VCaP (cell line): ENCODE measurements around the gene FAM53B.

ENCODE experiments used
- H3K27ac ChIP-seq: fragments of 450-650 bp; 2 replicates; pipeline ENCODE4 v1.5.1; 2017
- CTCF ChIP-seq: fragments of 450-650 bp; conservative IDR thresholded peaks from 2 replicates; pipeline ENCODE4 v1.5.1; 2017; ENCODE audit warnings: mild to moderate bottlenecking, moderate library complexity

Gene FAM53B

GRCh38 chr10:124695259-124695658, 48.9 kb downstream of the FAM53B start:
- peak overlapping the region; percentile 84 for H3K27ac ChIP-seq
- TF ChIP-seq CTCF, result no peak

- TF ChIP-seq CTCF, result no peak
- peak overlapping the region; percentile 84 for H3K27ac ChIP-seq
Measured at GRCh38 chr10:124694481-124695220, 49.5 kb downstream of the FAM53B start.

- H3K27ac ChIP-seq, result peak overlapping the region; percentile 84
Measured at GRCh38 chr10:124693801-124694416, 50.3 kb downstream of the FAM53B start.

GRCh38 chr10:124693396-124693795, 50.8 kb downstream of the FAM53B start:
- H3K27ac ChIP-seq, result peak overlapping the region; percentile 84
- no peak for TF ChIP-seq CTCF

More at GRCh38 chr10:124693801-124694416, 50.3 kb downstream of the FAM53B start:
- no peak for TF ChIP-seq CTCF

GRCh38 chr10:124692100-124692446, 52.1 kb downstream of the FAM53B start:
- H3K27ac ChIP-seq, result peak overlapping the region; percentile 84
- no peak for TF ChIP-seq CTCF

GRCh38 chr10:124691421-124692099, 52.6 kb downstream of the FAM53B start:
- peak overlapping the region; percentile 84 for H3K27ac ChIP-seq
- no peak for TF ChIP-seq CTCF

GRCh38 chr10:124691002-124691401, 53.2 kb downstream of the FAM53B start:
- H3K27ac ChIP-seq, result peak overlapping the region; percentile 84
- no peak for TF ChIP-seq CTCF
